HEK293 (cell line): ENCODE results near the gene SPARC.

Source experiments
- CTCF ChIA-PET: fragments of 350-600 bp; formaldehyde crosslinking; extraction: SDS; loops from one replicate; lab custom pipeline; 2021; ENCODE audit warnings: antibody characterized with exemption; lab: Yijun Ruan, JAX
- POLR2A ChIA-PET: fragments of 300-600 bp; formaldehyde crosslinking; extraction: SDS; loops from one replicate; lab custom pipeline; 2020; ENCODE audit warnings: antibody characterized with exemption, inconsistent platforms; lab: Yijun Ruan, JAX
- H3K27ac ChIP-seq: fragments of 200-500 bp; sonication (Bioruptor generic); 2 replicates; pipeline ENCODE4 v1.5.1; 2014; ENCODE audit warnings: low read depth, low read length, control low read depth, inconsistent platforms; ENCODE audit errors: extremely low read depth
- H3K36me3 ChIP-seq, 2 experiments: fragments of 200-500 bp in 1 of 2; sonication (Bioruptor generic) in 1 of 2; 1 replicate in 1 of 2; 2 replicates in 1 of 2; pipeline ENCODE4 v1.5.1; 2014 to 2017; ENCODE audit warnings: inconsistent platforms in 2 of 2, low read length in 2 of 2; ENCODE audit not compliant: control insufficient read depth in 2 of 2, insufficient read depth in 1 of 2
- H3K4me1 ChIP-seq: fragments of 200-500 bp; sonication (Bioruptor generic); 2 replicates; pipeline ENCODE4 v1.5.1; 2014; ENCODE audit warnings: mild to moderate bottlenecking, low read length, inconsistent platforms; ENCODE audit not compliant: control insufficient read depth, insufficient read depth
- H3K4me3 ChIP-seq: 2 replicates; pipeline ENCODE4 v1.5.1; 2011; ENCODE audit warnings: low read depth, mild to moderate bottlenecking, control low read depth, low read length, moderate library complexity
- H3K9me3 ChIP-seq: fragments of 200-500 bp; sonication (Bioruptor generic); 2 replicates; pipeline ENCODE4 v1.5.1; 2014; ENCODE audit warnings: low read depth, low read length, inconsistent platforms; ENCODE audit not compliant: control insufficient read depth, insufficient read depth
- CTCF ChIP-seq: fragments of 450-650 bp; formaldehyde crosslinking; IDR thresholded peaks from 2 replicates; pipeline ENCODE4 v1.5.1; 2016; ENCODE audit warnings: missing biosample characterization, missing genetic modification characterization
- PRDM2 ChIP-seq: fragments of 450-650 bp; formaldehyde crosslinking; IDR thresholded peaks from 2 replicates; pipeline ENCODE4 v1.5.1; 2016; ENCODE audit warnings: missing biosample characterization, missing genetic modification characterization, borderline replicate concordance
- RBAK ChIP-seq: fragments of 450-650 bp; formaldehyde crosslinking; IDR thresholded peaks from 2 replicates; pipeline ENCODE4 v1.5.1; 2016; ENCODE audit warnings: missing biosample characterization, missing genetic modification characterization
- ZBTB21 ChIP-seq: fragments of 450-650 bp; formaldehyde crosslinking; IDR thresholded peaks from 2 replicates; pipeline ENCODE4 v1.5.1; 2017; ENCODE audit warnings: missing biosample characterization, missing genetic modification characterization
- ZNF2 ChIP-seq: fragments of 450-650 bp; formaldehyde crosslinking; IDR thresholded peaks from 2 replicates; pipeline ENCODE4 v1.5.1; 2016; ENCODE audit warnings: missing biosample characterization, missing genetic modification characterization
- ZNF324 ChIP-seq: fragments of 450-650 bp; formaldehyde crosslinking; IDR thresholded peaks from 2 replicates; pipeline ENCODE4 v1.5.1; 2016; ENCODE audit warnings: missing biosample characterization, missing genetic modification characterization
- ZNF335 ChIP-seq: fragments of 450-650 bp; formaldehyde crosslinking; conservative IDR thresholded peaks from 2 replicates; pipeline ENCODE4 v1.5.1; 2016; ENCODE audit warnings: missing biosample characterization, missing genetic modification characterization
- ZNF473 ChIP-seq: fragments of 450-650 bp; formaldehyde crosslinking; IDR thresholded peaks from 2 replicates; pipeline ENCODE4 v1.5.1; 2017; ENCODE audit warnings: missing biosample characterization, missing genetic modification characterization
- ZNF521 ChIP-seq: fragments of 450-650 bp; formaldehyde crosslinking; IDR thresholded peaks from 2 replicates; pipeline ENCODE4 v1.5.1; 2017; ENCODE audit warnings: missing biosample characterization, mild to moderate bottlenecking, missing genetic modification characterization
- ZNF580 ChIP-seq: fragments of 450-650 bp; formaldehyde crosslinking; IDR thresholded peaks from 2 replicates; pipeline ENCODE4 v1.5.1; 2016; ENCODE audit warnings: missing biosample characterization, missing genetic modification characterization
- ZNF624 ChIP-seq: fragments of 450-650 bp; formaldehyde crosslinking; IDR thresholded peaks from 2 replicates; pipeline ENCODE4 v1.5.1; 2017; ENCODE audit warnings: missing biosample characterization, missing genetic modification characterization
- ZNF654 ChIP-seq: fragments of 450-650 bp; formaldehyde crosslinking; IDR thresholded peaks from 2 replicates; pipeline ENCODE4 v1.5.1; 2016; ENCODE audit warnings: low read depth, missing biosample characterization, missing genetic modification characterization
- ZSCAN5A ChIP-seq: fragments of 450-650 bp; formaldehyde crosslinking; IDR thresholded peaks from 2 replicates; pipeline ENCODE4 v1.5.1; 2016; ENCODE audit warnings: missing biosample characterization, missing genetic modification characterization

SPARC gene

GRCh38 chr5:151719228-151720000, 32.7 kb upstream of the SPARC start:
- H3K4me3 ChIP-seq = no peak overlapping the region
- no peaks in the 10 kb centered on the region for H3K36me3 ChIP-seq
- ChIA-PET CTCF (interaction anchor here (0.6 to 6.3 kb wide), 22 partner anchors 11 to 706 kb away, joined by 3 to 103 read pairs (median 4); partner anchors contain the start of gene SPARC), POLR2A (interaction anchor here (0.8 to 1.6 kb wide), 3 partner anchors 33 to 61 kb away, joined by 3 to 4 read pairs (median 3); partner anchors contain the start of gene SPARC)
- TF ChIP-seq ZNF2 (tag by site-specific recombination) = 0 out of 2 replicates have a peak, but pooled peaks have one; percentile 26
- TF ChIP-seq ZNF624 (tag by site-specific recombination) = no peak
- peak; percentile 23 for TF ChIP-seq ZNF654 (tag by site-specific recombination)
- peak; percentile 22; the same call in 1 of the 2 replicates for TF ChIP-seq CTCF (tag by site-specific recombination)
- H3K9me3 ChIP-seq = no peaks in the 10 kb centered on the region
- no peak overlapping the region for H3K27ac ChIP-seq
- no peaks in the 10 kb centered on the region for H3K4me1 ChIP-seq

GRCh38 chr5:151718646-151719045, 31.9 kb upstream of the SPARC start:
- H3K36me3 ChIP-seq = no peaks in the 10 kb centered on the region
- H3K9me3 ChIP-seq = no peaks in the 10 kb centered on the region
- ChIA-PET CTCF (interaction anchor here (0.6 to 6.3 kb wide), 22 partner anchors 10 to 700 kb away, joined by 3 to 103 read pairs (median 4); partner anchors contain the start of gene SPARC), POLR2A (interaction anchor here (1.6 kb wide), 1 partner anchor 32 kb away, joined by 4 read pairs; the partner anchor contains the start of gene SPARC)
- no peak overlapping the region for H3K27ac ChIP-seq
- no peak for TF ChIP-seq ZNF335 (tag by site-specific recombination)
- TF ChIP-seq ZNF580 (tag by site-specific recombination) = no peak
- TF ChIP-seq PRDM2 (tag by site-specific recombination) = no peak
- TF ChIP-seq ZBTB21 = no peak
- TF ChIP-seq RBAK = no peak
- no peak for TF ChIP-seq ZNF324 (tag by site-specific recombination)
- TF ChIP-seq ZNF473 = no peak
- no peak for TF ChIP-seq ZNF521 (tag by site-specific recombination)
- no peak for TF ChIP-seq ZSCAN5A (tag by site-specific recombination)
- no peak overlapping the region for H3K4me3 ChIP-seq
- no peaks in the 10 kb centered on the region for H3K4me1 ChIP-seq
